GM21390 (cell line): Measurements from ENCODE around the gene RND3.

ENCODE experiments used
- ATAC-seq: cut with Tn5 transposase; IDR thresholded peaks from one replicate; pipeline ENCODE4 v1.9.1; 2021; ENCODE audit not compliant: unreplicated experiment

RND3 gene

GRCh38 chr2:150445398-150445797 is 42.1 kb downstream of the RND3 start:
- ATAC-seq, result no peak

GRCh38 chr2:150442484-150442883 is 45.0 kb downstream of the RND3 start:
- ATAC-seq, result no peak

DNA sequence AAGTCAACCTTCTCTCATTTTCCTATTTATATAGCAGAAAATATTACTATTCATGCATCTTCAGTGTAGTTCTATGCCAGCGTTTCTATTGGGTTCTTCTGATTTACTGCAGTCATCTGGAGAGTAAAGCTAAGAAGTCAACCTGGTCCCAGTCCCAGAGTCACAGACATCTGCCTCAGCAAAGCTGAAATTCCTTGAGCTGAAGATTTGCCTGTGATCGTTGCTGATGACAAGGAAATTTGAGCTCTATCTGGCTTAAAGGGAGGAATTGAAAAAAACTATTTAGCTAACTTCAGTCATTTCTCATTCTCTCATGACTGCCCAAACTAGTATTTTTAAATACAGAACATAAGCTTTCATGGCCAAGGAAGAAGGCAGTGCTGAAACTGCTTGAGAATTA is 45.7 kb downstream of the RND3 start:
- no peak for ATAC-seq

GRCh38 chr2:150441226-150441625 is 46.2 kb downstream of the RND3 start:
- no peak for ATAC-seq

DNA sequence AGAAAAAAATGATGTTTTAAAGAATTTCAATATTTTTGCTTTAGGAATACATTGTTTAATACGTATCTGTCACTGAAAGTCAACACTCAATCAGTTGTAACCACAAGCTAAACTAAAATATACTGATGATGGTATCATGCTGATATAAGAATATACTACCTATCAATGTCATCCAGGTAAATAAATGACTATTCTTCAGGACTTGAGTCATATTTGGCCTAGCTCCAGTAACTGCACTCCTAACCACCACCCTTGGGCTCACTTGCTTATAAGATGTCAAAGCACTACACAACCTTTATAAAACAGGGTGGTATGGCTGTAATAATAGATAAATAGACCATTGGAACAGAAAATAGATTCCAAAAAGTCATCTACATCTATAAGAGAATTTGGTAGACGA is 48.8 kb downstream of the RND3 start:
- no peak for ATAC-seq

GRCh38 chr2:150438041-150438440 is 49.4 kb downstream of the RND3 start:
- no peak for ATAC-seq

GRCh38 chr2:150432312-150432625 is 55.2 kb downstream of the RND3 start:
- no peak for ATAC-seq

- ATAC-seq, result no peak
These were observed 55.7 kb downstream of the RND3 start for GRCh38 chr2:150431561-150432311.

DNA sequence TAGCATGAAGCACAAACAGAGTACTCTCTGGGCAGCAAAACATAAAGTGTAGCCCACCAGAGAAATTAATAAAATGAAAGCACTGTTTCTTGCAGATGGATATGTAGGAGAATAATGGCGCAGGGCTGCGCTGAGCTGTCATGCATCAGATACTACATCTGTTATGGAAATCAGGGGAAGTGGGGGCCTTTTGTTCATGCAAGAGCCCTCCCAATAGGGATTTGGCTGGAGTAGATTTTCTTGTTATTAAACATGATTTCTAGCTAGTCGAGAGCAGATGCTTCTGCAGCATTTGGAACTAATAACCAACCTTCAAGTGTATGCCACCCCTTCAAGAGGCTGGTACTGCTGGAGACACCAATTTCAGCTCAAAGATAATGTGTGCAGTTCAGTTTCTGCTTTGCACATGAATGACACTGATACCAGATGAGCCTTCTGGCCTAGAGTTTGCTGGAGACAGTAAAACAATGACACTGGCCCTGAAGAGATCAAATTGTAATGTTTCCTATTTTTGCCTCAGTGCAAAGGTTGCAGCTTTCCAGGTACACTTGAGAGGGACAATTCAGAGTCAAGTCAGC is 58.0 kb downstream of the RND3 start:
- ATAC-seq, result no peak

GRCh38 chr2:150428641-150429040 is 58.8 kb downstream of the RND3 start:
- ATAC-seq, result no peak

DNA sequence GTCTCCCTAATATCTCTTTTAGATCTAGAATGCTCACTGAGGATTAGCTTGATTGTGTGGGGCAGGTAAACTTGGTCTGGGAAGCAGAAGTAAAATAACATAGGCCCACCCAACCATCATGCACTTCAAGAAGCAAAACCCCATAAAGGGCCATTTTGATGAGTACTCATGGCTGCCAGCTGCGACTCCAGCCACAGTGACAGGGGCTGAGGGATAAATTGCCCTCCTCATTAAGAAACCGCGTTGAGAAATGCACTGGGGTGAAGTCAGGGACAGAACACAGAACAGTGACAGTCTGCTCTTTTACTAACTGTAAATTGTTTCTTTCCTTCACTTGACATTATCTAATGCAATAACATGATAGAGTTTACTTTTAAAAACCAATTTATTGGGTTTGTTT is 60.2 kb downstream of the RND3 start:
- no peak for ATAC-seq

- ATAC-seq, result no peak
These were observed 60.7 kb downstream of the RND3 start for GRCh38 chr2:150426724-150427123.

DNA sequence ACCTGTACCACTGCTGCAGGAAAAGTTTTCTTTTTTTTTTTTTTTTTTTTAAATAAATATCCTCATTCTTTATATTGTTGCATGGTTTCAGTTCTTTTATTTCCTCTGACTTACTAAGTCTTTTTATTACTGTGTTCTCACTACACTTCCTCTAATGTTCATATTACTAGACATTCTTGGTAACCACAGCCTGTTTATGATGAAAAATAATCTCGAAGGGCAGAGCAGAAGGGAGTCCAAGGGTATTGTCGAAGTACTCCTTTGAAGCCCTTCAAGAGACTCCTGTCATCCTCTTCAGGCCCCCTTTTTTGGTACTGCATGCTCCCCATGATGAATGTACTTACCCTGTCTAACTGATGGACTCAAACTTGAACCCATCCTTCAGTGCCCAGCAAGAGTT is 61.2 kb downstream of the RND3 start:
- ATAC-seq, result no peak

DNA sequence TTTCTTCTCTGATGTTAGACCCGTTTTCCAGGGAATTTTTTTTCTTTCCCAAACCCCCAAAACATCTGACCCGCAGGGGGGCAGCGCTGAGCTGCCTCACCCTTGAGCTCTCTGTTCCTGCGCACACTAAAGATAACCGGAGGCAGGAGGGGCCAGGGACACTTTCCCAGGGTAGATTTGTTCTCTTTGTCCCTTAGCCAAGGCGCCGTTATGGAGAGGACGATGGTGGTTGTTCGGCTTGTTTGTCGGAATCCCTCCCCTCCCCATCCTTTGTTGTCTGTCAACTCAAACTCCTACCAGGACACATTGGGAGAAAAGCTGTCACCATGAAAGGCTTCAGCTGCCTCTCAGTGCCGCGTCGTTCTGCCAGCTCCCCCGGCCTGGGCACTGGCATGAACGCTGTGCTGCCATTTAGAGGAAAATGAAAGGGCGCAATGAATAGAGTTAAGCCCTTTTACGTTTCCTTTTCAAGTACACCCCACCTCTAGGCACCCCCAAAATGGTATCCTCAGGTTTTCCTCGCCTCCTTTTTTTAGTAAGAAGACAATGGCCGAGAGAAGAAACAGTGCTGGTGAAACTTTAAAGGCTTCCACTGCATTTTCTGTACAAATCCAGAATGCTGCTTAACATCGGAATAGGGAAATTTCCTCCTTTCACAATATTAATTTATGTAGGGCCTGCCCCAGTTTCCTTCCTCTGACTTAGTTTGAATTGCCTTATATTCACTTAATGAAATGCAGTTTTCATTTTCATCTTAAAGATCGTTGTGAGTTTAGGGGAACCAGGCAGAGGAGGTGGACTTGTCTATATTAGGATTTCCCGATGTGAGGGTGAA is 62.1 kb downstream of the RND3 start:
- no peak for ATAC-seq

- ATAC-seq, result no peak
These were observed 63.1 kb downstream of the RND3 start for GRCh38 chr2:150424406-150424805.

DNA sequence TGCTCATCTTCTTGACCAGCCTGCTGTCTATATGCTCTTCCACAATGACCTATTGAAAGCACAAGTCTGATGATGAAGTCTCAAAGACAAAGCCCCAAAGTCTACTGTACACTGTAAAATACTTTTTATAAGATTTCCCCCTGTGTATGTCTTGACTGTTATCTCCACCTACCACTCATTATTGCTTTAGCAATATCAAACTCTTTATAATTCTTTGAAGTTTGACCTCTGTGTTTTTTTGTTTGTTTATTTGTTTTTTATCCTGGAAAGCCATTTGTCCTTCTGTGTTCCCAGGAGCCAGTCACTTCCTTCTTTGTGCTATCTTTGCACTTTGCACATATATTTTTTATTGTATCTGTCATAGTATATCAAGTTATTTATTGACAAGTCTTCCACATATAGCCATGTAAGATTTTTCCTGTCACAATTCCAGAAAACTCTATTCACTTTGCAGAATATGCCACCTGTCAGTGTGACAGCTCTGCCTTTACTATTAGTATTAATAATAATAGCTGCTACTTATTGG is 66.3 kb downstream of the RND3 start:
- ATAC-seq, result no peak

- ATAC-seq, result no peak
These were observed 68.6 kb downstream of the RND3 start for GRCh38 chr2:150418916-150419315.
